HEK293 (cell line): ENCODE measurements around the gene PLK3.

ENCODE experiments used
- ZFP41 ChIP-seq: fragments of 450-650 bp; formaldehyde crosslinking; IDR thresholded peaks from 2 replicates; pipeline ENCODE4 v1.5.1; 2016; ENCODE audit warnings: missing biosample characterization, missing genetic modification characterization, borderline replicate concordance
- ZNF223 ChIP-seq: fragments of 450-650 bp; formaldehyde crosslinking; IDR thresholded peaks from 2 replicates; pipeline ENCODE4 v1.5.1; 2016; ENCODE audit warnings: missing biosample characterization, missing genetic modification characterization
- ZNF302 ChIP-seq: fragments of 450-650 bp; formaldehyde crosslinking; IDR thresholded peaks from 2 replicates; pipeline ENCODE4 v1.5.1; 2016; ENCODE audit warnings: missing biosample characterization, missing genetic modification characterization, low read depth
- ZNF747 ChIP-seq: fragments of 450-650 bp; formaldehyde crosslinking; IDR thresholded peaks from 2 replicates; pipeline ENCODE4 v1.5.1; 2016; ENCODE audit warnings: missing biosample characterization, missing genetic modification characterization
- ZNF830 ChIP-seq: fragments of 450-650 bp; IDR thresholded peaks from 2 replicates; pipeline ENCODE4 v1.5.0; 2018; ENCODE audit warnings: missing biosample characterization, missing genetic modification characterization, low read depth, mild to moderate bottlenecking, moderate library complexity
- ZSCAN23 ChIP-seq: fragments of 450-650 bp; formaldehyde crosslinking; IDR thresholded peaks from 2 replicates; pipeline ENCODE4 v1.5.1; 2016; ENCODE audit warnings: missing biosample characterization, missing genetic modification characterization
- TF ChIP-seq, protein P1 (sequence below): fragments of 450-650 bp; formaldehyde crosslinking; IDR thresholded peaks from 2 replicates; pipeline ENCODE4 v1.5.1; 2016; ENCODE audit warnings: missing biosample characterization, missing genetic modification characterization
- TF ChIP-seq, protein P2 (sequence below): IDR thresholded peaks from 2 replicates; pipeline ENCODE4 v1.6.1; 2011; ENCODE audit warnings: mild to moderate bottlenecking, low read depth, low read length, borderline replicate concordance
- TF ChIP-seq, protein P3 (sequence below): fragments of 450-650 bp; formaldehyde crosslinking; IDR thresholded peaks from 2 replicates; pipeline ENCODE4 v1.5.1; 2016; ENCODE audit warnings: missing biosample characterization, missing genetic modification characterization, low read depth
- TF ChIP-seq, protein P4 (sequence below): fragments of 450-650 bp; formaldehyde crosslinking; IDR thresholded peaks from 2 replicates; pipeline ENCODE4 v1.5.1; 2017; ENCODE audit warnings: missing biosample characterization, missing genetic modification characterization

DNA sequence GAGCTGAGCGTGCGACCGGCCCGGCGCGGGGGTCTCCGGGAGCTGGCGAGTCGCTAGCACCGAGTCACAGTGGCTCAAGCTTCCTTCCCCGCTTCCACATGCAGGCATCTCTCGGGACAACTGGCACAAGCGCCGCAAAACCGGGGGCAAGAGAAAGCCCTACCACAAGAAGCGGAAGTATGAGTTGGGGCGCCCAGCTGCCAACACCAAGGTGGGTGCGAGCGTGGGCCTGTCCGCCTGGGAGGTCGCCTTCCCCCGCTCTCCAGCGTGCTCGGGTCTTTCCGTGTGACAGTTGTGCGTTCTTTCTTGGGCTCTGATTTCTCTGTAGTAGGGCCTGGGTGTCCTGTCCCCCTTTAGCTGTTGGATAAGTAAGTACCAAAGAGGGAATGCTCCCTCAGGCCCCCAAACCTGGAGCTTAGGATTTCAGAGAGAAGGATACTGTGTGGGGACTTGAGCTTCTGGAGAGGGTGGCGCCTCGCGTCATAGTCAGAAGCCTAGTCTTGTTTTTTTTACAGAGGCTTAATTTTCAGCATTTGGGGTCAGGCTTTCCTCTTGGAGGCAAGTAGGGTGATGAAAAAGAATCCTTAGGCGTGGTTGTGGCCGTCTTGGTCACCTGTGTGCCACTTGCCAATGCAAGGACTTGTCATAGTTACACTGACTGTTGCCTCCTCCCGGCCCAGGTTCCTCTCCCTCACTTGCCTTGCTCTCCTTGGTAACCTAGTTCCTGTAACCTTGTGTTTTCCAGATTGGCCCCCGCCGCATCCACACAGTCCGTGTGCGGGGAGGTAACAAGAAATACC is 24.0 kb upstream of the PLK3 start:
- TF ChIP-seq ZNF302 (no peak), ZNF747 (tag by site-specific recombination) (no peak), ZNF223 (tag by site-specific recombination) (no peak), ZNF830 (no peak), ZFP41 (tag by site-specific recombination) (no peak), ZSCAN23 (tag by site-specific recombination) (no peak)
- TF ChIP-seq, protein P1, sequence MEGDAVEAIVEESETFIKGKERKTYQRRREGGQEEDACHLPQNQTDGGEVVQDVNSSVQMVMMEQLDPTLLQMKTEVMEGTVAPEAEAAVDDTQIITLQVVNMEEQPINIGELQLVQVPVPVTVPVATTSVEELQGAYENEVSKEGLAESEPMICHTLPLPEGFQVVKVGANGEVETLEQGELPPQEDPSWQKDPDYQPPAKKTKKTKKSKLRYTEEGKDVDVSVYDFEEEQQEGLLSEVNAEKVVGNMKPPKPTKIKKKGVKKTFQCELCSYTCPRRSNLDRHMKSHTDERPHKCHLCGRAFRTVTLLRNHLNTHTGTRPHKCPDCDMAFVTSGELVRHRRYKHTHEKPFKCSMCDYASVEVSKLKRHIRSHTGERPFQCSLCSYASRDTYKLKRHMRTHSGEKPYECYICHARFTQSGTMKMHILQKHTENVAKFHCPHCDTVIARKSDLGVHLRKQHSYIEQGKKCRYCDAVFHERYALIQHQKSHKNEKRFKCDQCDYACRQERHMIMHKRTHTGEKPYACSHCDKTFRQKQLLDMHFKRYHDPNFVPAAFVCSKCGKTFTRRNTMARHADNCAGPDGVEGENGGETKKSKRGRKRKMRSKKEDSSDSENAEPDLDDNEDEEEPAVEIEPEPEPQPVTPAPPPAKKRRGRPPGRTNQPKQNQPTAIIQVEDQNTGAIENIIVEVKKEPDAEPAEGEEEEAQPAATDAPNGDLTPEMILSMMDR (tag by site-specific recombination), result no peak
- TF ChIP-seq, protein P2, sequence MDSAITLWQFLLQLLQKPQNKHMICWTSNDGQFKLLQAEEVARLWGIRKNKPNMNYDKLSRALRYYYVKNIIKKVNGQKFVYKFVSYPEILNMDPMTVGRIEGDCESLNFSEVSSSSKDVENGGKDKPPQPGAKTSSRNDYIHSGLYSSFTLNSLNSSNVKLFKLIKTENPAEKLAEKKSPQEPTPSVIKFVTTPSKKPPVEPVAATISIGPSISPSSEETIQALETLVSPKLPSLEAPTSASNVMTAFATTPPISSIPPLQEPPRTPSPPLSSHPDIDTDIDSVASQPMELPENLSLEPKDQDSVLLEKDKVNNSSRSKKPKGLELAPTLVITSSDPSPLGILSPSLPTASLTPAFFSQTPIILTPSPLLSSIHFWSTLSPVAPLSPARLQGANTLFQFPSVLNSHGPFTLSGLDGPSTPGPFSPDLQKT, result no peak
- TF ChIP-seq, protein P3, sequence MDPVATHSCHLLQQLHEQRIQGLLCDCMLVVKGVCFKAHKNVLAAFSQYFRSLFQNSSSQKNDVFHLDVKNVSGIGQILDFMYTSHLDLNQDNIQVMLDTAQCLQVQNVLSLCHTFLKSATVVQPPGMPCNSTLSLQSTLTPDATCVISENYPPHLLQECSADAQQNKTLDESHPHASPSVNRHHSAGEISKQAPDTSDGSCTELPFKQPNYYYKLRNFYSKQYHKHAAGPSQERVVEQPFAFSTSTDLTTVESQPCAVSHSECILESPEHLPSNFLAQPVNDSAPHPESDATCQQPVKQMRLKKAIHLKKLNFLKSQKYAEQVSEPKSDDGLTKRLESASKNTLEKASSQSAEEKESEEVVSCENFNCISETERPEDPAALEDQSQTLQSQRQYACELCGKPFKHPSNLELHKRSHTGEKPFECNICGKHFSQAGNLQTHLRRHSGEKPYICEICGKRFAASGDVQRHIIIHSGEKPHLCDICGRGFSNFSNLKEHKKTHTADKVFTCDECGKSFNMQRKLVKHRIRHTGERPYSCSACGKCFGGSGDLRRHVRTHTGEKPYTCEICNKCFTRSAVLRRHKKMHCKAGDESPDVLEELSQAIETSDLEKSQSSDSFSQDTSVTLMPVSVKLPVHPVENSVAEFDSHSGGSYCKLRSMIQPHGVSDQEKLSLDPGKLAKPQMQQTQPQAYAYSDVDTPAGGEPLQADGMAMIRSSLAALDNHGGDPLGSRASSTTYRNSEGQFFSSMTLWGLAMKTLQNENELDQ (tag by site-specific recombination), result no peak
- TF ChIP-seq, protein P4, sequence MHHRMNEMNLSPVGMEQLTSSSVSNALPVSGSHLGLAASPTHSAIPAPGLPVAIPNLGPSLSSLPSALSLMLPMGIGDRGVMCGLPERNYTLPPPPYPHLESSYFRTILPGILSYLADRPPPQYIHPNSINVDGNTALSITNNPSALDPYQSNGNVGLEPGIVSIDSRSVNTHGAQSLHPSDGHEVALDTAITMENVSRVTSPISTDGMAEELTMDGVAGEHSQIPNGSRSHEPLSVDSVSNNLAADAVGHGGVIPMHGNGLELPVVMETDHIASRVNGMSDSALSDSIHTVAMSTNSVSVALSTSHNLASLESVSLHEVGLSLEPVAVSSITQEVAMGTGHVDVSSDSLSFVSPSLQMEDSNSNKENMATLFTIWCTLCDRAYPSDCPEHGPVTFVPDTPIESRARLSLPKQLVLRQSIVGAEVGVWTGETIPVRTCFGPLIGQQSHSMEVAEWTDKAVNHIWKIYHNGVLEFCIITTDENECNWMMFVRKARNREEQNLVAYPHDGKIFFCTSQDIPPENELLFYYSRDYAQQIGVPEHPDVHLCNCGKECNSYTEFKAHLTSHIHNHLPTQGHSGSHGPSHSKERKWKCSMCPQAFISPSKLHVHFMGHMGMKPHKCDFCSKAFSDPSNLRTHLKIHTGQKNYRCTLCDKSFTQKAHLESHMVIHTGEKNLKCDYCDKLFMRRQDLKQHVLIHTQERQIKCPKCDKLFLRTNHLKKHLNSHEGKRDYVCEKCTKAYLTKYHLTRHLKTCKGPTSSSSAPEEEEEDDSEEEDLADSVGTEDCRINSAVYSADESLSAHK (tag by site-specific recombination), result no peak
